HG03159 (cell line): ENCODE data around the gene PCDH7.
A peak's percentile ranks its signal among the peaks of the same experiment; 100 is the strongest.

ENCODE experiments used
- ATAC-seq: cut with Tn5 transposase; IDR thresholded peaks from one replicate; pipeline ENCODE4 v1.9.1; 2021; ENCODE audit warnings: mild to moderate bottlenecking, moderate library complexity; ENCODE audit not compliant: unreplicated experiment

Gene PCDH7, protein sequence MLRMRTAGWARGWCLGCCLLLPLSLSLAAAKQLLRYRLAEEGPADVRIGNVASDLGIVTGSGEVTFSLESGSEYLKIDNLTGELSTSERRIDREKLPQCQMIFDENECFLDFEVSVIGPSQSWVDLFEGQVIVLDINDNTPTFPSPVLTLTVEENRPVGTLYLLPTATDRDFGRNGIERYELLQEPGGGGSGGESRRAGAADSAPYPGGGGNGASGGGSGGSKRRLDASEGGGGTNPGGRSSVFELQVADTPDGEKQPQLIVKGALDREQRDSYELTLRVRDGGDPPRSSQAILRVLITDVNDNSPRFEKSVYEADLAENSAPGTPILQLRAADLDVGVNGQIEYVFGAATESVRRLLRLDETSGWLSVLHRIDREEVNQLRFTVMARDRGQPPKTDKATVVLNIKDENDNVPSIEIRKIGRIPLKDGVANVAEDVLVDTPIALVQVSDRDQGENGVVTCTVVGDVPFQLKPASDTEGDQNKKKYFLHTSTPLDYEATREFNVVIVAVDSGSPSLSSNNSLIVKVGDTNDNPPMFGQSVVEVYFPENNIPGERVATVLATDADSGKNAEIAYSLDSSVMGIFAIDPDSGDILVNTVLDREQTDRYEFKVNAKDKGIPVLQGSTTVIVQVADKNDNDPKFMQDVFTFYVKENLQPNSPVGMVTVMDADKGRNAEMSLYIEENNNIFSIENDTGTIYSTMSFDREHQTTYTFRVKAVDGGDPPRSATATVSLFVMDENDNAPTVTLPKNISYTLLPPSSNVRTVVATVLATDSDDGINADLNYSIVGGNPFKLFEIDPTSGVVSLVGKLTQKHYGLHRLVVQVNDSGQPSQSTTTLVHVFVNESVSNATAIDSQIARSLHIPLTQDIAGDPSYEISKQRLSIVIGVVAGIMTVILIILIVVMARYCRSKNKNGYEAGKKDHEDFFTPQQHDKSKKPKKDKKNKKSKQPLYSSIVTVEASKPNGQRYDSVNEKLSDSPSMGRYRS (N-terminal part only)

DNA sequence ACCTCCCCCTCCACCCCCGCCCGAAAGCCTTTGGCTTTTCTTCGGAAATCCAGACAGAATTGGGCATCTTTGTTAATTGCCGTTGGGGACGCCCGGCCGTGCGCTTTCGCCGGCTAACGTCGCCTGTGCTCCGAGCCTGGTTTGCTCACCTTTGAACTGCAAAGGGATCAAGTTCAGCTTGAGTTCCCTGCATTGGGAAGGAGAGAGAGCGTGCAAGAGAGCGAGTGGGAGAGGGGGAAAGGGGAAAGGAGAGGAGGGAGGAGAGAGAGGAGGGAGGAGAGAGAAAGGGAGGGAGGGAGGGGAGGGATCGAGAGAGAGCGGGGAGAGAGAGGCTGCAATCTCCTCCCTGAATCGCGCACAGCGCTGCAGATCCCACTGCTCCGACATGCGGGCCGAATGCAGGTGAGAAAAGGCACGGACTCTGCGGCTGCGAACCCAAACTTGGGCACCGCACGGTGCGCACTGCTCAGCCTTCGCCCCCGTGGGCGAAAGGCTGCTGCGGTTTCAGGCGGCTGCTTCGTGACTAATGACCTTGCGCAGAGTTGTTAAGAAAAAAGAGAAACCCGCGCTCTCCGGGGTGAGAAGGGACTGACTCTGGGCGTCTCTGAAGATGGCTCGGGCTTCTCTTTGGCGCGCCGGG, at the start of gene PCDH7:
Gene PCDH7, plus strand, starts transcription at position 349 of the 640 bp plus-strand sequence. CDS start 1,054 bp downstream, outside the sequence.
- ATAC-seq: no peak

DNA sequence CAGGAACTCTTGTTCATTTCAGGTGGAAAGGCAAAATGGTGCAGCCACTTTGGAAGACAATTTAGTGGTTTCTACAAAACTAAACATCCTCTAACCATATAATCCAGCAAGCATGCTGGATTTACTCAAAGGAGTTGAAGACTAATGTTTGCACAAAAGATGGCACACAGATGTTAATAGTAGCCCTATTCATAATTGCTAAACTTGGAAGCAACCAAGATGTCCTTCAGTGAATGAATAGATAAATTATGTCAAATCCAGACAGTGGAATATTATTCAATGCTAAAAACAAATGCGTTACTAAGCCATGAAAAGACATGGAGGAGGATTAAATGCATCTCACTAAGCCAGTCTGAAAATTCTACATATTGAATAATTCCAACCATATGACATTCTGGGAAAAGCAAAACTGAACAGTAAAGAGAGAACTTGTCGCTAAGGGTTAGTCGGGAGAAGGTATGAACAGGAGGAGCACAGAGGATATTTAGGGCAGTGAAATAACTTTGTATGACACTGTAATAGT, 48.2 kb upstream of the PCDH7 start:
- no peak for ATAC-seq

DNA sequence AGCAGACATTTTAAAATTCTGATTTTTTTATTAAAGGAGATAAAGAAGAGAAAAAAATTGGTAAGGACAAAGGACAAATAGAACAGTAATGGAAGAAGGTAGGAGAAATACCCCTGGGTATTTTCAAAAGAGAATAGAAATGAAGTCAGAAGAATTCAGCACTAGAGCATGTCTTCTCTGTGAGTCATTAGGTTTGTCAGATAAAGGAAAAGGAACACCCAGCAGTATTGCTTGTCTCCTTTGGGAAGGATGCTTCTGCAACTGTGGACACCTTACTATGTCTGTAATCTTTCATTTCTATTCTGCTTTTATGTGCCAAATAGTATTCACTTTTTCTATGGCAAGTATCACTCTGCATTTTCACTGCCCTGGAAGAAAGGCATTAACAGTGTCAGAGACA, 24.0 kb upstream of the PCDH7 start:
- ATAC-seq: no peak

DNA sequence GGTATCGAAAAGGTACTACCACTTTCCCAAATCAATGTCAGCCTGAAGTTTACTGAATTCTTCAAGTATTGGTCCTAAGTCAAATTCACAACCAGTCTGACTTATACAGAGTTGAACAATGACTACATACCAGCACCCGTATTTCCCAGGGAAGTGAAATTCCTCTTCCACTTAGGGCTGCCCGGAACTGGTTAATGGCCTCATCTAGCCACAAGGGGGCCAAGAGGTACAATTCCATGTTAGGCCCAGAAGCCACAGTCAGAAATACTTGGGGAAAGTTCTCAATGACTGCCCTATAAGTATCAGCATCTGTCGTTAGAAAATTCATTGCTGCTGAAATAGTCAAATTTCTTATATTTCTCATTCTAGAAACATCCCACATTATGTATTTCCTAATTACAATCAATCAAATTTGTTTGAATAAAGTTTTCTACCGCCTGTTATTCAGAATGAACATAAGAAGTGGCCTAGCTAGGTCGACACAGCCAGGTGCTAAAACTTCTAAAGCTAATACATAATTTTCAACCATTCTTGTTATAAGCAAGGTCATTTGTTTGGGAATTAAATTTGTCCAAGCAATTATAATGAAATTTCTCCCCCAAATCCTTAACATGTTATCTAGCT, 5.6 kb upstream of the PCDH7 start:
- peak; percentile 58 for ATAC-seq

DNA sequence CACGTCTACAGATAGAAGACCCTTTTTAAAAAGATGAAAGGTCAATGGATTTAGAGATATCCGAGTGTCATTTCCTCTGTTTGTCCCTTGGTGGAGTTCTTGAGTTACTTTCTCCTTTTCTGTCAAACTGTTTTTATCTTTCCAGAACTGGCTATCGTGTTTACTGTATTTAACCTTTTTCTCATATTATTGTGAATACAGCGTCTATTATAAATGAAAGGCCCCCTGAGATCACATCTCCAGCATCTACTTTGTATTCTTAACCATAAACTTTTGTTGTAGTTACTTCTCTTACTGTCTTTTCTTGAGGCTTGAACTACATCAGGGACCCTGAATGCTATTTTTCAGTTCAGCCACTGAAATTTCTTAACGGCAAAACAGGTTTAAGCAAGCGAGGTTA, 4.0 kb upstream of the PCDH7 start:
- ATAC-seq: no peak

DNA sequence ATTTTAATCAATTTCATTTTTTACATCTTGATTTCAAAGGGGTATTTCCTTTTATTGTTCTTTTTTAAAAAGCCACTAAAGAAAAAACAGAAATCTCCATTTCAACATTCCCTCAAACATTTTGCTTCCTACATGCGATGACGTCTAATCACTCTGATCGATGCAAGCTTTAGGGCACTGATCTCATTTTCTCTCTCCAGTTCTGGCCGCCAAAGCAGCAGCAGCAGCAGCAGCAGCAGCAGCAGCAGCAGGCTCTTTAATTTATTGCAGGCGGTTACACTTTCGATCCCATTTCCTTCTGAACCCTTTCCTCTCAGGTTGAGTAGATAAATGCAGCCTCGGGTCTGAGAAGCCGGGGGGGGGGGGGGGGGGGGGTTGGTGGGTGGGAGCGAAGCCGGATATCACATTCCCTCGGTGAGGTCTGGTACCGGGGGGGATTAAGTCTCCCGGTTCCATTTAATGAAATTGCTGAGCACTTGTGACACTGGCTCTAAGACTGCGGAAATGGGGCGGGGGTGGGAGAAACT, 3.4 kb upstream of the PCDH7 start:
- no peak for ATAC-seq

DNA sequence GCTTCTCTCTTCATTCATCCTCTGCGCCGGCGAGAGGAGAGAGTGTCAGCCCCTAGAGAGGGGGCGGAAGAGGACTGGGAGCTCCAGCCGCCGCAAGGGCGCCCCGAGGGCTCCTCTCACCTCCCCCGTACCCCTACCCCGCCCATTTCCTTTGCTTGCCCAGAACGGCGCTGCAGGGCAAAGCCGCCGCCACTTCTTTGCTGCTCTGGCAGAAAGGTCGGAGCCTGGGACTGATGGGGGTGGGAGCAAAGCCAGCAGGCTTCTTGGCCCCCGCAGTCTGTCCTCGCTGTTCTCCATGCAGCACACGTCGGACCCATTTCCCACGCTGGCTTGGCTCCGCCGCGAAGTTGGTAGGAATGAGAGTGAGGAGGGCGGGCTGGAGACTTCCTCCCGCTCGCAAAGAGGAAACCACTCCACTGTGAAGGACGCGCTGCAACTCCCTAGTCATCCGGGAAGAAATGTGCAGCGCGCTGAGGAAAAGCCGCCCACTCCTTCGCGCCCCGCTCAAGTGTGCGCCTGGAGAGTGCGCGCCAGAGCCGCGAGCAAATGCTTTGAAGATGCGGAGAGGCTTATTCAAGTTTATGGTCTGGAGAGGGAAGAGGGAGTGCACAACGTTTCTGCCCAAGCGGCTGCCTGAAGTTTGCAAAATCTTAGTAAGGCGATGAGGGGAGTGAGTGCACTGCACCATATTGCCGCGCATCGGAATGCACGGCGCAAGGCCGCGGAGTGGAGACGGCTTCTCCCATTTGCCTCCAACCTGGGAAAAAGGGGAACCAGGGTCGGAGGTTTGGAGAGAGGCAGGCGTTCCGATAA, 2.8 kb upstream of the PCDH7 start:
- ATAC-seq: no peak

DNA sequence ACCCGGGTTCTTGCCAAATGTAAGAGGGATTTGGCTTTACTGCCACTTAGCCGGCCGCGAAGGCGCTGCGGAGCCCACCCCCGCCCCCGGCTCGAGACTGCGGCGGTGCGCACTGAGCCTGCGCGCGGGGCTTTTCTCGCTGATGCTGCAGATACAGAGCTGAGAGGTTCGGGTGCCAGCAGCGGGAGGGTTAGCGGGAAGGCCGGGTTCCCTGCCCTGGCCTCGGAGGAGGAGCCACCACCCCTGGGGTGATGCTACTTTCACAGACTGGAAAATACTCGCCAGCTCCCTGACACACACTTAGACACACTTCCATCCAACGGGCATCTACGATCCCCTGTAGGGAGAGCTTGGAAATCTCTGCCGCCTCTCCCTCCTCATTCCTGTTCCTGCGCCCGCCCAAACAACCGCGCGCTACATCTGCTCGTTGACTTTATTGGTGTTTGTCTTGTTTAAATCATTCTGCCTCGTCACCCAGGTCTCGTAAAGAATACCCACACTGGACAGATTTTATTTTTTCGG, 2.1 kb upstream of the PCDH7 start:
- ATAC-seq: no peak

DNA sequence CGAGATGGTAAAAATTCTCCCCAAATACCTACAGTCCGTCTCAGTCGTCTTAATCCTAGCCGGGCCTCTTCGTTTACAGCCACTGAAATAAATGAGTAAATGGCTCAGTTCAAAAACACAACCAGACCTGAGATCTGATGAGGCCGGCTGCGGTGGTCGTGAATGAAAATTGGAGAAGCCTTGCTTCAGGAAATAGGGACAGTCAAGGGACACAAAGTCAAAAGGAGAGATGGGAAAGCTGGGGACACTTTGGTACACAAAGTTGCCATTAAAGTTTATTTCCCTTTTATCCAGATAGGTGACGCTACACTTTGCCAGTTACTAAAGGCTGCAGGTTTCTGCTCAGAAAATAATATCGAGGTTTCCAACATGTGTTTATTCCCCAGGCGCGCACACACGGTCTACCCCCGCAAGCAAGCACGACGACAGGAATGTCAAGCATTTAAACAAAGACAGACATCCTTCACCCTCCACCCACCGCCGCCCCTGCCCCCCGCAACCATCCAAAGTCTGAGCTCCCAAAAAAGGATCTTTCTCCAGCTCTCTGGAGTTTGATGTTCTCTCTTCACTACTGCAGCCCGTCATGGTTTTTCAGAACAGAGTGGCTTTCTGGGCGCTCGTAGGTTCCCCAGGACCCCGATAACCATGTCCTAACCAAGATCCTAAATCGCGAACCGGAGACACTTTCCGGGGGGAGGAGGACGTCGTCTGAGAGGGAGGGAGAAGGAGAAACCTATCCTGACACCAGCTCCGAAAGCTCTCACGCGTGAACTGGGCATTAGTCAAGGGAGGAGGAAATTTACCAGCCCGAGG, 1.3 kb upstream of the PCDH7 start:
- ATAC-seq: no peak

DNA sequence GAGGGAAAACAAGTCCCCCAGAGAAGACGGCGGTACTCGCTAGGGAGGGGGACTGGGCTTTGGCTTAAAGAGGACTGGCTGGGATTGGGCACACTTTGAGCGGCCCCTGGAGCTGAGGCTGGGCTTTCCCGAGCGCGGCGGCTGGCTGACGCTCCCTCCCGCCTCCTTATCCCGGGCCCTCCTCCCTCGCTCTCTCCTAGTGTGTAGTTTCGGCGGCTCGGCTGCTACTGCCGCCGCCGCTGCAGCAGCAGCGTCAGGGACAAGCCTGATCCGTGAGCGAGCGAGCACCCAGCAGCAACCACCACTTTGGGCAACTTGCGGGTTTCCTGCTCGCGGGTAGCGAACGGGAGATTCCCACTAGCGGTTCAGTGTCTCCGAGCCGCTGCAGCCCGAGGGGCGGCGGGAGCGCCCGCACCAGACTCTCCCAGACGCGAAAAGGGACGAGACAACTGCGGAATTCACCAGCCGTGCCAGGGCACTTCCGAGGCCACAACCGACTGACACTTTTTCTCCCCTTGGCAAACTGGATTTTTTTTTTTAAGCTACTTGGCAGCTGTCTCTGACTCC, 632 bp upstream of the PCDH7 start:
- ATAC-seq: no peak

DNA sequence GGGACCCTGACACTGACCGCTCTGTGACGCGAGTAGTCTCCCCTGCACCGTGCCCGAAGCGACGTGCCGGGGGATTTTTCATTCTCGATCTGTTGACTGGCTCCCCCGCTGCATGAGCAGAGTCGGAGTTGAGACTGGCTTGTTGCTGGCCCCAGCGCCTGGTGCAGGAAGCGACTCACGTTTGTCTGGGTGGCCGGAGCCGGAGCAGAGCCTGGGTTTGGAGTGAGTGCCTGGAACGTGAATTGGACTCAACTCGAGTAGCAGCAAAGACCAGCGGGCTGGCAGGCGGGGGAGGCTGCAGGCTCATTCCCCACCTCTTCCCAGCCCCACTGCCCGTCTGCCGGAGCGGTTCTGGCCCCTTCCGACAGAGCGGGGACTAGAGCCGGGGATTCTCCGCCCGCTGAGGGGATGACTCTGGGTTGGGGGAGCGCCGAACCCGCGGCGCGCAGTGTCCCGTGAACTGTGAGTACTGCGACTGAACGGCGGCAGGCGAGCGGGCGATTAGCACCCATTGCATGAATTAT, 554 bp downstream of the PCDH7 start:
- ATAC-seq: no peak

DNA sequence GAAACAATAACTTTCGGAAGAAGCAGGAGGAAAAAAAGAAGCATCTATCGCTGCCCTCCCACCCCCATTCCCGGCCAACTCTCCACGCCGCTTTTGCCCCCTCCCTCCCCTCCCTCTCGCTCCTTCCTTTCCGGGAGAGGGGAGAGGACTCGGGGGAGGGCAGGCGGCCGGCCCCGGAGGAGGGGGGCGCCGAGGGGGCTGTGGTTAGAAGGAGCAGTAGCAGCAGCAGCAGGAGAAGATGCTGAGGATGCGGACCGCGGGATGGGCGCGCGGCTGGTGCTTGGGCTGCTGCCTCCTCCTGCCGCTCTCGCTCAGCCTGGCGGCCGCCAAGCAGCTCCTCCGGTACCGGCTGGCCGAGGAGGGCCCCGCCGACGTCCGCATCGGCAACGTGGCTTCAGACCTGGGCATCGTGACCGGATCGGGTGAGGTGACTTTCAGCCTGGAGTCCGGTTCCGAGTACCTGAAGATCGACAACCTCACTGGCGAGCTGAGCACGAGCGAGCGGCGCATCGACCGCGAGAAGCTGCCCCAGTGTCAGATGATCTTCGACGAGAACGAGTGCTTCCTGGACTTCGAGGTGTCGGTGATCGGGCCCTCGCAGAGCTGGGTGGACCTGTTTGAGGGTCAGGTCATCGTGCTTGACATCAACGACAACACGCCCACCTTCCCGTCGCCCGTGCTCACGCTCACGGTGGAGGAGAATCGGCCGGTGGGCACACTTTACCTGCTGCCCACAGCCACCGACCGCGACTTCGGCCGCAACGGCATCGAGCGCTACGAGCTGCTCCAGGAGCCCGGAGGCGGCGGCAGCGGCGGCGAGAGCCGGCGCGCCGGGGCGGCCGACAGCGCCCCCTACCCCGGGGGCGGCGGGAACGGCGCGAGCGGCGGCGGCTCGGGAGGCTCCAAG, 1.3 kb downstream of the PCDH7 start:
- ATAC-seq: no peak

DNA sequence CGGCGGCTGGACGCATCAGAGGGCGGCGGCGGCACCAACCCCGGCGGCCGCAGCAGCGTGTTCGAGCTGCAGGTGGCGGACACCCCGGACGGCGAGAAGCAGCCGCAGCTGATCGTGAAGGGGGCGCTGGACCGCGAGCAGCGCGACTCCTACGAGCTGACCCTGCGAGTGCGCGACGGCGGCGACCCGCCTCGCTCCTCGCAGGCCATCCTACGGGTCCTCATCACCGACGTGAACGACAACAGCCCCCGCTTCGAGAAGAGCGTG, 1.9 kb downstream of the PCDH7 start:
- no peak for ATAC-seq

DNA sequence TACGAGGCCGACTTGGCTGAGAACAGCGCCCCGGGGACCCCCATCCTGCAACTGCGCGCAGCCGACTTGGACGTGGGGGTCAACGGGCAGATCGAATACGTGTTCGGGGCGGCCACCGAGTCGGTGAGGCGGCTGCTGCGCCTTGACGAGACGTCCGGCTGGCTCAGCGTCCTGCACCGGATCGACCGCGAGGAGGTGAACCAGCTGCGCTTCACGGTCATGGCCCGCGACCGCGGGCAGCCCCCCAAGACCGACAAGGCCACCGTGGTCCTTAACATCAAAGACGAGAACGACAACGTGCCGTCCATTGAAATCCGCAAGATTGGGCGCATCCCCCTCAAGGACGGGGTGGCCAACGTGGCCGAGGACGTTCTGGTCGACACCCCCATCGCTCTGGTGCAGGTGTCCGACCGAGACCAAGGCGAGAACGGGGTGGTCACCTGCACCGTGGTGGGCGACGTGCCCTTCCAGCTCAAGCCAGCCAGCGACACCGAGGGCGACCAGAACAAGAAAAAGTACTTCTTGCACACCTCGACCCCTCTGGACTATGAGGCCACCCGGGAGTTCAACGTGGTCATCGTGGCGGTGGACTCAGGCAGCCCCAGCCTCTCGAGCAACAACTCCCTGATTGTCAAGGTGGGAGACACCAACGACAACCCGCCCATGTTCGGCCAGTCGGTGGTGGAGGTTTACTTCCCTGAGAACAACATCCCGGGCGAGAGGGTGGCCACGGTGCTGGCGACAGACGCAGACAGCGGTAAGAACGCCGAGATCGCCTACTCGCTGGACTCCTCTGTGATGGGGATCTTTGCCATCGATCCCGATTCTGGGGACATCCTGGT, 2.4 kb downstream of the PCDH7 start:
- ATAC-seq: no peak

DNA sequence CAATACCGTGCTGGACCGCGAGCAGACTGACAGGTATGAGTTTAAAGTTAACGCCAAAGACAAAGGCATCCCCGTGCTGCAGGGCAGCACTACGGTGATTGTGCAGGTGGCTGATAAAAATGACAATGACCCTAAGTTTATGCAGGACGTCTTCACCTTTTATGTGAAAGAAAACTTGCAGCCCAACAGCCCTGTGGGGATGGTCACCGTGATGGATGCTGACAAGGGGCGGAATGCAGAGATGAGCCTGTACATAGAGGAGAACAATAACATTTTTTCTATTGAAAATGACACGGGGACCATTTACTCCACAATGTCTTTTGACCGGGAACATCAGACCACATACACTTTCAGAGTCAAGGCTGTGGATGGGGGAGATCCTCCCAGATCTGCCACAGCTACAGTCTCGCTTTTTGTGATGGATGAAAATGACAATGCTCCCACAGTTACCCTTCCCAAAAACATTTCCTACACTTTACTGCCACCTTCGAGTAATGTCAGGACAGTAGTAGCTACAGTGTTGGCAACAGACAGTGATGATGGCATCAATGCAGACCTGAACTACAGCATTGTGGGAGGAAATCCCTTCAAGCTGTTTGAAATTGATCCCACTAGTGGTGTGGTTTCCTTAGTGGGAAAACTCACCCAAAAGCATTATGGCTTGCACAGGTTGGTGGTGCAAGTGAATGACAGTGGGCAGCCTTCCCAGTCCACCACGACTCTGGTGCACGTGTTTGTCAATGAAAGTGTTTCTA, 3.2 kb downstream of the PCDH7 start:
- no peak for ATAC-seq

DNA sequence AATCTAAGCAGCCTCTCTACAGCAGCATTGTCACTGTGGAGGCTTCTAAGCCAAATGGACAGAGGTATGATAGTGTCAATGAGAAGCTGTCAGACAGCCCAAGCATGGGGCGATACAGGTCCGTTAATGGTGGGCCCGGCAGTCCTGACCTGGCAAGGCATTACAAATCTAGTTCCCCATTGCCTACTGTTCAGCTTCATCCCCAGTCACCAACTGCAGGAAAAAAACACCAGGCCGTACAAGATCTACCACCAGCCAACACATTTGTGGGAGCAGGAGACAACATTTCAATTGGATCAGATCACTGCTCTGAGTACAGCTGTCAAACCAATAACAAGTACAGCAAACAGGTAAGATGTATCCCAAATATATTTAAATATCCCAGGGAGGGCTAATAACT, 4.1 kb downstream of the PCDH7 start:
- no peak for ATAC-seq
